ENCODE results near the gene JAKMIP2.
A peak's percentile ranks its signal among the peaks of the same experiment; 100 is the strongest.
"Not testable (repeated sequence)": the region's sequence is repeated elsewhere in the genome, so short reads cannot be mapped to it uniquely, and the experiment has no call there.

JAKMIP2 gene

GRCh38 chr5:147659166-147659929 is 123.2 kb downstream of the JAKMIP2 start:
- DNase-seq (ENCODE audit: low read depth in 2 of 3, low spot score in 2 of 3), result no peak

GRCh38 chr5:147658293-147658932 is 124.1 kb downstream of the JAKMIP2 start:
- no peak for DNase-seq (ENCODE audit: low read depth in 2 of 3, low spot score in 2 of 3)

- no peak for DNase-seq (ENCODE audit: low read depth in 2 of 3, low spot score in 2 of 3)
These were observed 133.9 kb downstream of the JAKMIP2 start for GRCh38 chr5:147648597-147648996.

DNA sequence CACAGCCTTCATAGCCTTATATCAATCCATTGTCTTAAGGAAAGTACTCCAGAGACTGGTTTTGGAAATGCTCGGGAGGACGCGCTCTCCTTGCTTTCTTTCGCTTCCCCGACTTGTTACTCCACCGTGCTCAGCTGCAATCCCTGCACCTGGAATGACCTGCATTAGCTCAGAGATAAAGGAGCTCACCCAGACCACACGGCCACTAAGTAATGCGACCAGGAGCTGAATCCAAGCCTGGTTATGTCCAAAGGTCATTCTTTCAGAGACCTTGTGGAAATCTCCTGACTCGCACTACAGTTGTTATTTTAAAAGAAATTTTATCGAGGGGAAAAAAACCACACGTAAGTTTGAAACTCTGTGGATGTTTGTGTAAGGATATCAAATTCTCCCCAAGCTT is 137.3 kb downstream of the JAKMIP2 start:
- DNase-seq (ENCODE audit: low read depth in 2 of 3, low spot score in 2 of 3), result no peak

DNA sequence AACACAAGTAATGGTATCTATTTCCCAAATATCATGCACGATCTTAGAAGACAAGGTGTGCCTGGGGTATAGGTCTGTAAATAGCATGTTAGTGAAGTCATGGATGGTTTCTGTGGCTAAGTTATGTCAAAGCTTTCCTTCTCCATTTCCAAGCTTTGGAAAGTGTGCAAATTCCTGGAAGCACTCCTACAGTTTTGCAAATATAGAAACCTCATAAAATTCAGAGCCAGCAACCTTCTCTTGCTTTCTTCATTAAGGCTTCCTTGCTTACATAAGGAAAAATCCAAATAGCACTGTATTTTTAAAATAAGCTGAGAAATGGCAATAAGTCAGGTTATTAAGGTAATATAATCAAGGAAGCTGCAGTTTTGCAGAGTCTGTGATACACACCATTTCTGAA is 138.1 kb downstream of the JAKMIP2 start:
- DNase-seq (ENCODE audit: low read depth in 2 of 3, low spot score in 2 of 3), result no peak

DNA sequence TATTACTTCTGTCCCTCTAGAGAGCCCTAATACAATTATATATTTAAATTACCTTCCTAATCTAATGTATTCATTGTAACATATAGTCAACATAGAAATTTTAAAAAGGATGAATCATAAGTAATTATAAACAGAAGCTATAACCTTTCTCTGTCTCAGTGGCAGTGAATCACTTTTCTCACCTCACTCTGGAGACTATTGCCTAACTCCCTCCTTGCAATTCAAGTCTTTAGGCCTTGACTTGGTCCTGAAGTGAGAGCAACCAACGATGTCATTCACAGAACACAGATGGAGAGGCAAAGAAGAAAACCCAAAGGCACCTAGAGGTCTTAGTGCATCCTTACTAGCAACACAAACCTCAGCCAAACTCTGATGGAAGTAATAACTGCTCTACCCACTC is 139.4 kb downstream of the JAKMIP2 start:
- DNase-seq (ENCODE audit: low read depth in 2 of 3, low spot score in 2 of 3), result no peak

- no peak for DNase-seq (ENCODE audit: low read depth in 2 of 3, low spot score in 2 of 3)
These were observed 139.9 kb downstream of the JAKMIP2 start for GRCh38 chr5:147642666-147643065.

- no peak for DNase-seq (ENCODE audit: low read depth in 2 of 3, low spot score in 2 of 3)
These were observed 143.2 kb downstream of the JAKMIP2 start for GRCh38 chr5:147639321-147639720.

DNA sequence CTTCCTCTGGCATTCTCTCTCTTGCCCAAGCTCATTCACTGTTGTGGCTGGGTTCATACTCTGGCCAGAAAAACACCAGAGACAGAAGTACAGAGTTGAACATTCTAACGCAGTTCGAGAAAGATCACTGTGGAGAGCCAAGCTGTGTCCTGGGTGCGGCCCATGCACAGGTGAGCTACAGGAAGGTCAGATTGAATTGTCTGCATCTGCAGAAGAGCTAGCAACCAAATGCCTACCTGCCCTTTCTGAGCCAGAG is 145.9 kb downstream of the JAKMIP2 start:
- no peak for DNase-seq (ENCODE audit: low read depth in 2 of 3, low spot score in 2 of 3)

- no peak for DNase-seq (ENCODE audit: low read depth in 2 of 3, low spot score in 2 of 3)
These were observed 146.4 kb downstream of the JAKMIP2 start for GRCh38 chr5:147635882-147636728.

- not testable (repeated sequence) for DNase-seq (ENCODE audit: low read depth in 2 of 3, low spot score in 2 of 3)
These were observed 147.1 kb downstream of the JAKMIP2 start for GRCh38 chr5:147635439-147635838.

GRCh38 chr5:147633173-147633572 is 149.4 kb downstream of the JAKMIP2 start:
- DNase-seq (ENCODE audit: low read depth in 2 of 3, low spot score in 2 of 3), result no peak

DNA sequence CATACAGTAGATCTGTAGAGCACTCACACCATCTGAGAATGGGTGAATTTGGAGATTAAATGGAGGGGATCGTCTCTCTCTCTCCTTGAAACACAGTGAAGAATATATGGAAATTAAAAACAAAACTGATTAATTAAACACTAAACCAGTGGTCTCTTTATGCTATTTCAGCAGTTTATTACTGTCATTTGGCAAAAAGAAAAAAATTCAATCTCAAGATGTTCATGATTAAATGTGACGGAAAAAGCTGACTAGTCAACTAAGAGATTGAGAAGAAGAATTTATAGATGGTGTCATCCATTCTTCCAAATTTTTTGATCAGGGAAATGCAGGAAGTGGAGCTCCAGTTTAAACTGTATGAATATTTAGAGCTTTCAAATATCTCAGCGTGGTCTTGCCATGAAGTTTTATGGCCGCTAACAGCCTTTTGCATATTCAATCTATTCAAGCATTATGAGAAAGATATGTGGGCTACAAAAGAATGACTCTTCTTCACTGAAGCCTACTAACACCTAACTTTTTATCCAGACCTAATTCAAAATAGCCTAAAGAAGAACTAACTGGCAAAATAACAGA is 151.0 kb downstream of the JAKMIP2 start:
- no peak for DNase-seq (ENCODE audit: low read depth in 2 of 3, low spot score in 2 of 3)

DNA sequence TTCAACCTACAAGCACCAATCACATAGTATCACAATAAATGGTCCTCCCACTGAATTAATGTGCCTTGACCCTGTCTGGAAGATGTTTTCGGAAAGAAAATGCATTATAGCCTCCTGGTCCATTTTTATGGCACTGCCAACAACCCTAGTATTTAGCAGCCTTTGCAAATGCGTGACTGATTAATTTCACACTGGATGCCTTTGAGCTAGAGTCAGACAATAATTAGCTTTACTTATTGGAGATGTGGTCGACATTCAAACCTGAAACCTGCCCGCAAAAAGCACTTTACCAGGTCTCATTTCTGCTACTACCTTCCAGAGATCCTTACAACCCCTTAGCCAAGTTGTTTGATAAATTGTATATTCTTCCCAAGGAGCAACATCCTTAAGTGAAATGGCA is 153.3 kb downstream of the JAKMIP2 start:
- no peak for DNase-seq (ENCODE audit: low read depth in 2 of 3, low spot score in 2 of 3)

GRCh38 chr5:147628058-147628895 is 154.3 kb downstream of the JAKMIP2 start:
- peak; percentile 11 to 22 (median 21) for DNase-seq (ENCODE audit: low read depth in 2 of 3, low spot score in 2 of 3)

- no peak for DNase-seq (ENCODE audit: low read depth in 2 of 3, low spot score in 2 of 3)
These were observed 156.1 kb downstream of the JAKMIP2 start for GRCh38 chr5:147626464-147626863.

- no peak for DNase-seq (ENCODE audit: low read depth in 2 of 3, low spot score in 2 of 3)
These were observed 161.5 kb downstream of the JAKMIP2 start for GRCh38 chr5:147621016-147621415.

GRCh38 chr5:147619281-147619878 is 163.1 kb downstream of the JAKMIP2 start:
- DNase-seq (ENCODE audit: low read depth in 2 of 3, low spot score in 2 of 3), result no peak

DNA sequence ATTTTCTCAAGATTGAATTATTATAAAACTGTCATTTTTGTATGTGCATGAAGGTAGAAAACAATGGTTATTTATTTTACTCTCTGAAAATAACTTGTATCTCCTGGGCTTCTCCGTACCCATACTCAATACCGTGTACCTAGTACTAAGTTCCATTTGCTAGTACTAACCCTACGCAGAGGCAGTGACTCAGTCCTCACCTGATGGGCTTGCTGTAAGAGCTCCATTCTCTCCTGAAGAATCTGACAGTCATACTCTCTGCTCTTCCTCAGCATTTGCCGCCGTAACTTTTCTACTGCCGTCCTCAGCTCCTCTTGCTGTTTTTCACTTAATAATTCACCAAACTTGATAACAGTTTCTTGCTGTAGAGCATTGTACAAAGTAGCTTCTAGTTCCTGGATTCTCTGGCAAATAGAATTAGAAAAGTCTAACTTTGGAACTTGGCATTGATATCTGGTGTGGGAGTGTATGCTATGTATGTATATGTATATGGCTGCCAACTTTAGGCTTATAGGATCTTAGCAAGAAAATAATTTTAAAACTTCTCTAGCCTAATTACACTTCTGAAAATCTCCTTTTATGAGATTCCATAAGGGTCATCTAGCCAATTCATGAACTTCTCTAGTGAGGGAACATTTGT is 164.7 kb downstream of the JAKMIP2 start:
- DNase-seq (ENCODE audit: low read depth in 2 of 3, low spot score in 2 of 3), result no peak

DNA sequence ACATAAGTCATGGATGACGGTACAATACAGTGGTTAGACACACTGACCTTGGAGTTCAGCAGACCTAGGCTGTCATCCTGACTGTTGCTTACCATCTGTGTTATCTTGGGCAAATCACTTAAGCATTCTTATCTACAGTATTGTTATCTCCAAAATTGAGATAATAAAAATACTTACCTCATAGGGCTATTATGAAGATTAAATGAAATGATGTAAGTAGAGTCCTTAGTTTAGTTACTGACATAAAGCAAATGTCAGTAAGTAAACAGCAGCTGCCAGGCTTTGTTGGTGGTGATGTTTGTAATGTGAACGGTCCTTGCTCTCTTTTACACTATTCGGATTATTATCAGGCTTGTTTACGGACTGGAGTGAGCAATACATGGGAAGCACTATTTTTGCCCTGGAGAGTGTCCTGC is 165.3 kb downstream of the JAKMIP2 start:
- no peak for DNase-seq (ENCODE audit: low read depth in 2 of 3, low spot score in 2 of 3)
